ENCODE results near the gene ENTHD1.
"Not testable (repeated sequence)": the region's sequence is repeated elsewhere in the genome, so short reads cannot be mapped to it uniquely, and the experiment has no call there.

The ENTHD1 gene

GRCh38 chr22:39851606-39852315 lies 41.8 kb downstream of the ENTHD1 start:
- no peak for DNase-seq (ENCODE audit: low read depth, low spot score)

- no peak for DNase-seq (ENCODE audit: low read depth, low spot score)
These were observed 46.1 kb downstream of the ENTHD1 start for GRCh38 chr22:39847477-39847876.

GRCh38 chr22:39846539-39846938 lies 47.0 kb downstream of the ENTHD1 start:
- not testable (repeated sequence) for DNase-seq (ENCODE audit: low read depth, low spot score)

GRCh38 chr22:39845529-39845928 lies 48.0 kb downstream of the ENTHD1 start:
- no peak for DNase-seq (ENCODE audit: low read depth, low spot score)

GRCh38 chr22:39839917-39840510 lies 53.5 kb downstream of the ENTHD1 start:
- DNase-seq (ENCODE audit: low read depth, low spot score) = no peak

GRCh38 chr22:39839204-39839603 lies 54.4 kb downstream of the ENTHD1 start:
- no peak for DNase-seq (ENCODE audit: low read depth, low spot score)

- no peak for DNase-seq (ENCODE audit: low read depth, low spot score)
These were observed 60.0 kb downstream of the ENTHD1 start for GRCh38 chr22:39833610-39834009.

- no peak for DNase-seq (ENCODE audit: low read depth, low spot score)
These were observed 60.5 kb downstream of the ENTHD1 start for GRCh38 chr22:39833093-39833492.

- no peak for DNase-seq (ENCODE audit: low read depth, low spot score)
These were observed 60.9 kb downstream of the ENTHD1 start for GRCh38 chr22:39832627-39833074.

GRCh38 chr22:39825661-39826102 lies 67.9 kb downstream of the ENTHD1 start:
- no peak for DNase-seq (ENCODE audit: low read depth, low spot score)

- DNase-seq (ENCODE audit: low read depth, low spot score) = no peak
These were observed 72.6 kb downstream of the ENTHD1 start for GRCh38 chr22:39821008-39821407.

GRCh38 chr22:39820256-39820655 lies 73.3 kb downstream of the ENTHD1 start:
- no peak for DNase-seq (ENCODE audit: low read depth, low spot score)

GRCh38 chr22:39819429-39819828 lies 74.1 kb downstream of the ENTHD1 start:
- DNase-seq (ENCODE audit: low read depth, low spot score) = no peak

- DNase-seq (ENCODE audit: low read depth, low spot score) = no peak
These were observed 75.5 kb downstream of the ENTHD1 start for GRCh38 chr22:39818094-39818493.

- no peak for DNase-seq (ENCODE audit: low read depth, low spot score)
These were observed 77.6 kb downstream of the ENTHD1 start for GRCh38 chr22:39815932-39816331.

- DNase-seq (ENCODE audit: low read depth, low spot score) = no peak
These were observed 78.7 kb downstream of the ENTHD1 start for GRCh38 chr22:39814899-39815298.

- DNase-seq (ENCODE audit: low read depth, low spot score) = no peak
These were observed 83.6 kb downstream of the ENTHD1 start for GRCh38 chr22:39809772-39810557.

GRCh38 chr22:39808081-39808480 lies 85.5 kb downstream of the ENTHD1 start:
- DNase-seq (ENCODE audit: low read depth, low spot score) = peak; percentile 20

GRCh38 chr22:39806109-39806508 lies 87.5 kb downstream of the ENTHD1 start:
- no peak for DNase-seq (ENCODE audit: low read depth, low spot score)

GRCh38 chr22:39805117-39805516 lies 88.4 kb downstream of the ENTHD1 start:
- DNase-seq (ENCODE audit: low read depth, low spot score) = no peak

- no peak for DNase-seq (ENCODE audit: low read depth, low spot score)
These were observed 90.9 kb downstream of the ENTHD1 start for GRCh38 chr22:39802682-39803081.

- no peak for DNase-seq (ENCODE audit: low read depth, low spot score)
These were observed 92.6 kb downstream of the ENTHD1 start for GRCh38 chr22:39800790-39801520.
